Erythroblast (primary cell): ENCODE measurements around the gene GSTT2B.

Experiments
- GATA1 ChIP-seq: IDR thresholded peaks from 2 replicates; pipeline ENCODE4 v1.6.1; 2011; ENCODE audit warnings: low read depth, mild to moderate bottlenecking, control low read depth, low read length, moderate library complexity
- POLR2A ChIP-seq: IDR thresholded peaks from 2 replicates; pipeline ENCODE4 v1.6.1; 2011; ENCODE audit warnings: mild to moderate bottlenecking, low read length

GRCh38 chr22:24007253-24008021 is 46.4 kb upstream of the GSTT2B start:
- TF ChIP-seq POLR2A (no peak), GATA1 (no peak)
